HepG2 (cell line): ENCODE results near the gene PEMT. TPM values are rescaled to one million over a fixed set of nuclear protein-coding genes. Genes with fewer than 3 reads are reported as not detected.
A peak's percentile ranks its signal among the peaks of the same experiment; 100 is the strongest.

ENCODE experiments used
- FOXP4 ChIP-seq: sonication (generic); formaldehyde crosslinking; IDR thresholded peaks from 2 replicates; pipeline ENCODE4 v1.4.0; 2020; ENCODE audit warnings: missing genetic modification reagents
- STAT6 ChIP-seq: sonication (generic); formaldehyde crosslinking; IDR thresholded peaks from 2 replicates; pipeline ENCODE4 v1.4.0; 2020; ENCODE audit warnings: missing genetic modification reagents, mild to moderate bottlenecking, borderline replicate concordance
- YEATS2 ChIP-seq: sonication (generic); formaldehyde crosslinking; IDR thresholded peaks from 2 replicates; pipeline ENCODE4 v1.4.0; 2020; ENCODE audit warnings: missing genetic modification reagents, borderline replicate concordance
- ZFY ChIP-seq: sonication (generic); formaldehyde crosslinking; IDR thresholded peaks from 2 replicates; pipeline ENCODE4 v1.4.0; 2020; ENCODE audit warnings: missing genetic modification reagents
- ZNF367 ChIP-seq: sonication (generic); formaldehyde crosslinking; IDR thresholded peaks from 2 replicates; pipeline ENCODE4 v1.4.0; 2020; ENCODE audit warnings: missing genetic modification reagents, borderline replicate concordance
- ZNF569 ChIP-seq: sonication (generic); formaldehyde crosslinking; IDR thresholded peaks from 2 replicates; pipeline ENCODE4 v1.5.0; 2020; ENCODE audit warnings: mild to moderate bottlenecking, missing genetic modification reagents, moderate library complexity, borderline replicate concordance
- polyA plus RNA-seq, 8 experiments: library from polyadenylated mRNA; depleted of rRNA in 3 of 8; stranded (reverse) in 7 of 8; unstranded in 1 of 8; fragments of >200 nt; fragmentation: Illumina TruSeq in 4 of 8; extraction: Trizol in 4 of 8; gene quantifications; 2 replicates each; pipeline versions ENCODE4 v1.2.1 to v1.2.3, GENCODE V29; 2011 to 2016; ENCODE audit warnings: low read depth in 4 of 8, missing spikeins in 1 of 8, mixed read lengths in 1 of 8; ENCODE audit not compliant: insufficient read depth in 1 of 8
- total RNA-seq, 5 experiments: library from RNA; depleted of rRNA; stranded (reverse); fragments of >200 nt; fragmentation: Illumina TruSeq; extraction: Trizol; gene quantifications; 2 replicates each; pipeline ENCODE4 v1.2.3, GENCODE V29; 2016; ENCODE audit warnings: low read depth in 1 of 5

The PEMT gene
- total and polyA plus RNA-seq, 2 of the 13 experiments (the other 11 are each of a cell fraction or from before 2014, with no cell fraction given) = 31.7 to 43.6 TPM

GRCh38 chr17:17496189-17497064 lies 95.1 kb downstream of the PEMT start, which contains the start of gene RASD1 (continued):
- no peak for TF ChIP-seq STAT6 (CRISPR knock-in tag)
- TF ChIP-seq ZFY (CRISPR knock-in tag) = peak; percentile 74
- no peak for TF ChIP-seq YEATS2 (CRISPR knock-in tag)
- TF ChIP-seq ZNF569 (CRISPR knock-in tag) = no peak
- TF ChIP-seq ZNF367 (CRISPR knock-in tag) = no peak
- TF ChIP-seq FOXP4 (CRISPR knock-in tag) = peak; percentile 28; the same call in 1 of the 2 replicates
